HG03460 (cell line): ENCODE data around the gene SMIM28.

ENCODE experiments used
- ATAC-seq: cut with Tn5 transposase; IDR thresholded peaks from one replicate; pipeline ENCODE4 v1.9.1; 2021; ENCODE audit not compliant: unreplicated experiment

Gene SMIM28

GRCh38 chr6:138372711-138373463 lies 4.8 kb upstream of the SMIM28 start:
- no peak for ATAC-seq

GRCh38 chr6:138374230-138374629 lies 3.5 kb upstream of the SMIM28 start:
- no peak for ATAC-seq

- no peak for ATAC-seq
Measured at GRCh38 chr6:138374815-138375214, 2.9 kb upstream of the SMIM28 start.

GRCh38 chr6:138377042-138377441 lies 663 bp upstream of the SMIM28 start:
- no peak for ATAC-seq

GRCh38 chr6:138378463-138378862 lies 758 bp downstream of the SMIM28 start:
- ATAC-seq: no peak

- no peak for ATAC-seq
Measured at GRCh38 chr6:138382498-138383265, 5.0 kb downstream of the SMIM28 start.

- no peak for ATAC-seq
Measured at GRCh38 chr6:138383776-138384175, 6.1 kb downstream of the SMIM28 start.

GRCh38 chr6:138386897-138387296 lies 9.2 kb downstream of the SMIM28 start:
- ATAC-seq: no peak

GRCh38 chr6:138387577-138388368 lies 10.1 kb downstream of the SMIM28 start:
- ATAC-seq: no peak

GRCh38 chr6:138389551-138389950 lies 11.8 kb downstream of the SMIM28 start:
- no peak for ATAC-seq

GRCh38 chr6:138393871-138394783 lies 16.4 kb downstream of the SMIM28 start:
- ATAC-seq: no peak

GRCh38 chr6:138396709-138397108 lies 19.0 kb downstream of the SMIM28 start:
- no peak for ATAC-seq

- no peak for ATAC-seq
Measured at GRCh38 chr6:138397128-138398122, 19.7 kb downstream of the SMIM28 start.

GRCh38 chr6:138400326-138400725 lies 22.6 kb downstream of the SMIM28 start:
- no peak for ATAC-seq

- no peak for ATAC-seq
Measured at GRCh38 chr6:138401960-138402837, 24.5 kb downstream of the SMIM28 start.

- no peak for ATAC-seq
Measured at GRCh38 chr6:138402838-138403187, 25.1 kb downstream of the SMIM28 start.

GRCh38 chr6:138403324-138403800 lies 25.7 kb downstream of the SMIM28 start:
- peak; percentile 16 for ATAC-seq
